Ureter (tissue), 1 donor: ENCODE results near the gene SERINC3. TPM values are rescaled to one million over a fixed set of nuclear protein-coding genes. Genes with fewer than 3 reads are reported as not detected.
A peak's percentile ranks its signal among the peaks of the same experiment; 100 is the strongest.
"Not testable (repeated sequence)": the region's sequence is repeated elsewhere in the genome, so short reads cannot be mapped to it uniquely, and the experiment has no call there.

Experiments used
- DNase-seq: peaks from one replicate; pipeline ENCODE4 v3.0.0-alpha.2; 2020; ENCODE audit warnings: low spot score
- total RNA-seq: library from RNA; stranded (reverse); gene quantifications from one replicate; pipeline ENCODE4 v1.2.4, GENCODE V29; 2023
- donor health status: DM: yes; HTN: yes; CAD: no.

Gene SERINC3
- total RNA-seq, 1 donor from 2014 or later = 93.1 TPM

- no peak for DNase-seq
Observed at GRCh38 chr20:44491635-44492395, 30.1 kb downstream of the SERINC3 start.

DNA sequence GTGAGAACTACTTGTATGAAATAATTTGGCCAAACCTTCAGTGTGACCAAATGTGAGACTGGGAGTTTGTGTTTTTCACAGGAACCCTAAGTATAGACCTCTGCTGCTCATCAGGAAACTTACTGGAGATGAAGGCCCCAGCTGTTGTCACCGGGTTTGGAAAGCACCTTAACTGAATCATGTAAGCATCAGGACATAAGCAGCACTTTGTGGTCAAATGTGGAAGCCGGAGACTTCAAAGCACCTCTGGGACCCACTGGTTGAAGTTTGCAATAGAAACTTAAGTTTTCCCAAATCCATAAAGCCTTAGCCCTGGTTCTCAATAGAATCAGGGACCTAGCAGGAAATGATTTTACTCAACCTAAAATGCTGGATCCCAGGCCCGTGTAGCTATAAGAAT lies 31.9 kb downstream of the SERINC3 start:
- DNase-seq = no peak

GRCh38 chr20:44489223-44489622 lies 32.6 kb downstream of the SERINC3 start:
- DNase-seq = no peak

DNA sequence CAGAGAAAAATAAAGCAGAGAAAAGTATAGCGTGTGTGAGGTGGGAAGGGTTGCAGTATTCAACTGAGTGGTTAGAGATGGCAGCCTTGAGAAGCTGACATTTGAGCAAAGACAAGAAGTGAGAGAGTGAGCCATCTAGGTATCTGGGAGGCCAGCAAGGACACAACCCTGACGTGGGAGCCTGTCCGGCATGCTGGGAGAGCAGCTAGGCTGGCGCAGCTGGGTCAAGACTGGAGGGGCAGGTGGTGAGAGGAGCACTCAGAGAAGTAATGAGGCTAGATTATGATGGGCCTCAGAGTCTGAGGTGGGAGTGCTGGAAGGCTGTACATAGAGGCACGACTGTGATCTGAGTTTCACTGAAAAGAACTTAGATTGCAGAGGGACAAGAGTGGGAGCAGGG lies 33.3 kb downstream of the SERINC3 start:
- no peak for DNase-seq

- no peak for DNase-seq
Observed at GRCh38 chr20:44485830-44486198, 36.1 kb downstream of the SERINC3 start.

DNA sequence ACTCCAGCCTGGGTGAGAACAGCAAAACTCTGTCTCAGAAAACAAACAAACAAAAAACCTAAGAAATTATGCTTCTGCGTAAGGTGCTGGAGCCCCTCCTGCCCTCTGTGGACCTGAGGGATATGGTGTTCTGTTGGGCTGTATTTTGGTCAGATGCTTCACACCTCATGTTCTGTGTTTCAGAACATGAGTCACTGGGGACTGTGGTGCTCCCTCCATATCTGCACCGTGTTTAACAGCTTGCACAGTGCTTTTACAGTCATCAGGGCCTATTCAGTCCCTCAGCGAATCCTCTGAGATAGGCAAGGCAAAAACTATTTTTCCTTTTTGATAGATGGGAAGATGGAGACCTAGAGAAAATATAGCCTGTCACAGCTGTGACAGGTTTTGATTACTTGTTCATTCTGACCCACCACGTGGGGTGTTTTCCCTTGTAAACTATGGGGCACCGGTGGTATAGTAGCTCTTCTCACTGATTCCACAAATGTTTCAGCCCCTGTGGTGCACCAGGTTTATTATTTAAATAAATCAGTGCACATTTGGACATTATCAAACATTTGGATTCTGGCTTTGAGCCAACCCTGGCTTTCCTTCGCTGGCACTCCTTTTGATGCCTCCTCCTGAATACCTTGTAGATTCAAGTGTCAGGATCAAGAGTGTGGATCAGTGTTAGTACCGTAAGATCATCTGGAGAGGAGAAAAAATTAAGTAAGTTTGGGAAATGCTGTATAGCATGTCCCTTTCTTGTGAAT lies 36.6 kb downstream of the SERINC3 start:
- no peak for DNase-seq

DNA sequence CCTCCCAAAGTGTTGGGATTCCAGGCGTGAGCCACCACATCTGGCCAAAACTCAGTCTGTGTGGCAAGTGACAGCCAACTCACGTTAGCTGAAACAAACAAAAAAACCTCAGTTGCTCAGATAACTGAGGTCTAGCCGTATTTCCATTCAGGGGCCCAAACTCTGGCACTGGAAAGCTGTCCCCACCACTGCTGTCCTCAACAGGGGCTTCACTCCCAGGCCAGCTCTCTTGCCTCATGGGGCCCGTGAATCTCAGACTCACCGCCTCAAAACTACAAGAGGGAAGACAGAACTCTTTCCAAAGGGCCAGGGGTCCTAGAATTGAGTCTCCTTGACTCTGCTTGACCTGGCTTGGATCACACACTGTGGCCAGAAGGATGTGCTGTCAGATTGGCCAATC lies 38.8 kb downstream of the SERINC3 start:
- DNase-seq = no peak

- no peak for DNase-seq
Observed at GRCh38 chr20:44481719-44482416, 40.0 kb downstream of the SERINC3 start.

- DNase-seq = no peak
Observed at GRCh38 chr20:44480097-44480496, 41.8 kb downstream of the SERINC3 start.

DNA sequence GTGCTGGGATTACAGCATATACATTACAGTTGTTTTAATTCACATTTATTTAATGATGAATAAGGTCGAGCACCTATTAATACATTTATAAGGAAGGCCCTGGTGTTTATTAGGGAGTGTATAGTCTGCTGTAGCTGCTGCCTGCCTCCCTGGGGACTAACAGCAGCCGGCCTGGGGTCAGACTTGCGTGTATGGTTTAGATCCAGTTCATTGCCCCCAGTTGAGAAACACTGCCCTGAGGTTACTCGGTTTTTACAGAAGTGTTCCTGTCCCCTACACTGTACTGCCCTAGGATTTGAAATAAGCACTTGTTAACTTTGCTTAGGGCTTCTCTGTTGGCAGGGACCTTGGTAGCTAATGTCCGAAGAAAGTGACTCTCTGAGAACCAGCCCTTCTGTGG lies 42.2 kb downstream of the SERINC3 start:
- no peak for DNase-seq

GRCh38 chr20:44478206-44478605 lies 43.7 kb downstream of the SERINC3 start:
- no peak for DNase-seq

GRCh38 chr20:44477151-44477550 lies 44.7 kb downstream of the SERINC3 start:
- no peak for DNase-seq

DNA sequence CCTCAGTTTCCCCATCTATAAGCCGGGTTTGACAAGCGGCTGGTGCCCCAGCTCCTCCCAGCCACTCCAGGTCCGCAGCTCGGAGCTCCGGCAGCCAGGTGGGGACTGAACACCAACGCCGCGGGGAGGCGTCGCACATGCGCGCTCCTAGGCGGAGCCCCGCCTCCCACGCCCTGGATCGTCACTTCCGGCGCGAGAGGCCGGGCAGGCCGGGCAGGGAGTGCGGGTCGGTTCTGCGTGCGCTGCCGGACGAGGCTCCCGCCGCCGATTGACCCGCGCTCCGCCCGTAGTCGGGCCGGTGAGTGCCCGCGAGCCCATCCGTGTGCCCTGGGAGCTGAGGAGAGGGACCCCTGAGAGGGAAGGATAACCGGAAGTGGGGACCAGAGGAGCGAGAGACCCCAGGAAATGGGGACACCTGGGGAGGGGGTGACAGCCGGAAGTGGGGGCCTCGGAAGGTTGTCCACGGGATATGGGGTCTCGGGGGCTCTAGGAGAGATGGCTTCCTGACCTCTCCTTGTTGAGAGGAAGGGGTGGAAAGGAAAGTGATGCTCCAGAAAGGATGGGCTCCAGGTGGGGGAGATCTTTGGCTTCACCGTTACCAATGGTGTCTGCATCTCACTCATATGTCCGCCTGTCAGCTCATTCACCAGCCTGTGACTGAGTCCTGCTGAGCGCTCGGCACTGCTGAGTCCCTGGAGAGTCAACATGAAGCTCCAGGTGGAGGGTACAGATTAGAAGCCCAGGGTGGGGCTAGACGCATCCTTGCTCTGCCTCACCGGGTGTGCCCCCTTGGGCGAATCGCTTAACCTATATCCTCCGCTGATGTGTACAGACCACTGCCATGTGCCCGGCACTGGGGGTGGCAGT lies 45.9 kb downstream of the SERINC3 start, which contains the start of gene TTPAL:
TSS of gene TTPAL (plus strand) at position 181 of the 867 bp plus-strand sequence. CDS start 4,126 bp downstream, outside the sequence.
- peak; percentile 91 for DNase-seq

- DNase-seq = no peak
Observed at GRCh38 chr20:44475372-44475693, 46.5 kb downstream of the SERINC3 start.

DNA sequence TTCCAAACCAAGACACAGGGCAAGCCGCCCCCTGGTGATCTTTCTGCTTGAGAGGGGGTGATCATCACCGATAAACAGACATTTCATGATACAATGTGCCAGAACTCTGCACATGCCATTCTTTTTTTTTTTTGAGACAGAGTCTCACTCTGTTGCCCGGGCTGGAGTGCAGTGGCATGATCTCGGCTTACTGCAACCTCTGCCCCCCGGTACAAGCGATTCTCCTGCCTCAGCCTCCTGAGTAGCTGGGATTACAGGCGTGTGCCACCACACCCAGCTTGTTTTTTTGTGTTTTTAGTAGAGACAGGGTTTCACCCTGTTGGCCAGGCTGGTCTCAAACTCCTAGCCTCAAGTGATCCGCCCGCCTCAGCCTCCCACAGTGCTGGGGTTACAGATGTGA lies 49.6 kb downstream of the SERINC3 start:
- not testable (repeated sequence) for DNase-seq

DNA sequence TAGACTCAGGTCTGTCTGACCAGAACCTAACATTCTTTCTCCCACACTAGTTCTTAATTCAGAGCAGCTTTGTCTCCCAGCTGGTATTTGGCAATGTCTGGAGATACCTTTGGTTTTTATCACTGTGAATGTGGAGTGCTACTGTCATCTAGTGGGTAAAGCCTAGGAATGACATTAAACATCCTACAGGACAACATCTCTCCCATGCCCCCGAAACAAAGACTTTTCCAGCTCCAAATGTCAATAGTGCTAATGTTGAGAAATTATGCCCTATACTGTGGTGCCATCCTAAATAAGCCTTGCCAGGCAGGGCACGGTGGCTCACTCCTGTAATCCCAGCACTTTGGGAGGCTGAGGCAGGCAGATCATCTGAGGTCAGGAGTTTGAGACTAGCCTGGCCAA lies 50.4 kb downstream of the SERINC3 start:
- DNase-seq = no peak

GRCh38 chr20:44470327-44470726 lies 51.5 kb downstream of the SERINC3 start:
- DNase-seq = no peak

DNA sequence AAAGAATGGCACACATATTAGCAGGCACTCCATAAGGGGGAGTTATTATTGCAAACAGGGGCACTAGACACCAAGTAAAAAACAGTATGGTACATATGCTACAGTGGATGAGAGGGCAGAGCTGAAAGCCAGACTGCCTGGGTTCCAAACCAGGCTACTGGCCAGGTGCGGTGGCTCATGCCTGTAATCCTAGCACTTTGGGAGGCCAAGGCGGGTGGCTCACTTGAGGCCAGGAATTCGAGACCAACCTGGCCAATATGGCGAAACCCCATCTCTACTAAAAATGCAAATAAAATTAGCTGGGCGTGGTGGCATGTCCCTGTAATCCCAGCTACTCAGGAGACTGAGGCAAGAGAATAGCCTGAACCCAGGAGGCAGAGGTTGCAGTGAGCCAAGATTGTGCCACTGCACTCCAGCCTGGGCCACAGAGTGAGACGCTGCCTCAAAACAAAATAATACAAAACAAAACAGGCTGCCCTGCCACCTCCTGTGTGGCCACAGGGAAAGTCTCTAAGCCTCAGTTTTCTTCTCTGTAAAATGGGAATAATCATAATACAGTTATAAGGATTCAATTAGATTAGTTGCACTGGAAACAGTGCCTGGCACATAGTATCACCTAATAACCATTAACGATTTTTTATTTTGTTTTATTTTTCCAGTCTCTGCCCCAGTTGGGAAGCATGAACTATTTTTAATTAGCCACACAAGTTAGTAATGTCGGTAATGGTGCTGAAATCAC lies 53.7 kb downstream of the SERINC3 start:
- DNase-seq = no peak

- peak; percentile 52 for DNase-seq
Observed at GRCh38 chr20:44467289-44467883, 54.5 kb downstream of the SERINC3 start.

- DNase-seq = no peak
Observed at GRCh38 chr20:44465001-44465560, 56.8 kb downstream of the SERINC3 start.
